ENCODE data around the gene CD9.
"Not testable (repeated sequence)": the region's sequence is repeated elsewhere in the genome, so short reads cannot be mapped to it uniquely, and the experiment has no call there.

The CD9 gene

DNA sequence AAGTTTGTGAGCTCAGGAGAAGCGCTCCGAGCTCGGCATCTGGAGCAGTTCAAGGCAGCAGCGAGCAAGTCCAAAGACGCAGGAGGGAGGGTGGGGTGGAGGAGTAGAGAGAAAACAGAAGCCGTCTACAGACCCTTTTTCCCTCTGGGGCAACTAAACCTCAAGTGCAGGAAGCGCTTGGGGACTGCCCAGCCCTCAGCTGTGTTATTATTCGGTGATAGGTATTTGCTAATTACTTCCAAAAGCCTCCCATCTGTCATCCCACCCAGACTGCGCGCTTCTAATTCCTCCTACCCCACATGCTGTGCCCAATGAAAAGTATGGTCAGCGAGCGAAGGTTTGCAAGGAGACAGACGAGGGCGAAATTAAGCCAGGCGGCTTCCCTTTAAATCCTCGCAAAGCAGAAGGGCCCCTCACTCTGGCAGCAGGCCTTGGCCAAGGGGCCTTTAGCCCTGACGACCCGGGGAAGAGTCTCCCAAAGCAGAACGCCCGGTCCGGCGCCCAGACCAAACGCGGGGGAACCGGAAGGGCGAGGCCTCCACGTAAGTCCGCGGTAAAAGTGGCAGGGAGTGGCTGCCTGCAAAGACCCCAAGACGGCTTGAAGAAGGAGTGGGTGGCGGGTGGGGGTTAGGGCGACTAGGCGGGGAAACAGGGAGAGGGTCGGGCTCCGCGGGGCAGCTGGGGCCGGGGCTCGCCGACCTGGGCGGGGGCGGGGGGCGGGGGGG lies 507 bp upstream of the CD9 start:
- DNase-seq (ENCODE audit: low read depth in 2 of 2): no peak

DNA sequence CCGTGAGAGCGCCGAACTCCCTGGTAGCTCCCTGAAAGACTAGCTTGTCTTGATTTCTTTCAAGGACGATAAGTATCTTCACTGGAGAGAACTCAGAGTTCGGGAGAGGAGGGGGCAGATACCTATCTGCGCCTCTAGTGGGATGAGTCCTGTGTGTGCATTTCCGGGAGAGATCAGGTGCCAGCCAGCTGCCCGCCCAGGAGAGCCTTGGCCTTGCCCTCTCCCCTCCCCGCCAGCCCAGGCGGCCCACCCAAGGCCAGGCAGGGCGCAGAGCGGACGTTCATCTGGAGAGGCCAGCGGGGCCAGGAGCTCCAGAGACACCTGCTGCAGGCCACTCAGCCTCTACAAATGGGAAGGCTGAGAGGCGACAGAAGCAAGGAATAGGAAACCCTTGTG lies 1.0 kb downstream of the CD9 start:
- no peak for DNase-seq (ENCODE audit: low read depth in 2 of 2)

DNA sequence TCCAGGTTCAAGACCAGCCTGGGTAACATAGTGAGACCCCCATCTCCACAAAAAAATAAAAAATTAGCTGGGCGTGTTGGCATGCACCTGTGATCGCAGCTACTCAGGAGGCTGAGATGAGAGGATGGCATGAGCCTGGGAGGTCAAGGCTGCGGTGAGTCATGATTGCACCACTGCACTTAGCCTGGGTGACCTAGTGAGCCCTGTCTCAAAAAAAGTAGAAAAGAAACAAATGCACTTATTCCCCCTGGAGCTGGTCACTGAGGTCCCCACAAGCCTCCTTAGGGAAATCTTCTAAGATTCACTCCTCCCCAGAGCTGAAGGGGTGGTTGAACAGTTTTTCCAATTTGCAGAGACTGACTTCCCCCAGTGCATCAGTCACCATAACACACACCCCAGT lies 1.6 kb downstream of the CD9 start:
- DNase-seq (ENCODE audit: low read depth in 2 of 2): no peak

DNA sequence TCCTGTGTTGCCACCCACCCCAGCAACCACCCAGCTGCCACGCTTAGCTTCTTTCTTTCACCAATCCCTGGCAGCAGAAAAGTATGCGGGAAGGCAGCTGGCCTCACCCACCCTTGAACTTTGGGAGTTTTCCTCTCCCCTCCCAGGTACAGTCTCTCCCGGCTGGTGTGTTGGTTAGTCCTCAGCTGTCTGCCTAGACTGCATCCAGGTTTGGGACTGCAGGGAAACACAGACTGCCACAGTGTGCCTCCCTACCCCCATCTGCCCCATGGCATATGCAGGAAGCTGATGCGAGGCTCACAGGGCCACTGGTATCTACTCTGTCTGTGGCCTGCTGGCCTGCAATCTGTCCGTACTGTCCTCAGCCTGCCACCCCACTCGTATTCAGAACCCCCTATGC lies 2.1 kb downstream of the CD9 start:
- DNase-seq (ENCODE audit: low read depth in 2 of 2): no peak

DNA sequence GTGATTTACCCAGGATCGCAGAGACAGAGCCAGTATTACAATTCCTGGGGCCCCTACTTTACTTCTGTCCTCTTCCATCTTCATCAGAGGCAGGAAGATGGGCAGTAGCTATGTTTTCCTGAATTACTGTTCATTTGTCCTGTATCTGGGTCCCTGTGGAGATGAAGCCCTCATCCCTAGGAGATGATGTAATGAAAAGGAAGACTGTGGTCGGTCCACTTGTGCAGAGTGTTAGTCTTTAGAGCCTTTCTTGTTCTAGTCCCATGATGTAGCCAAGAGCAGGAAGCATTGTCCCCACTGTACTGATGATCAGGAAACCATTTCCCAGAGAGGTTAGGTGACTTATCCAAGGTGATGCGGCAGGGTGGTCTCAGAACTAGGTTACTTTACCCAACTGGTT lies 2.6 kb downstream of the CD9 start:
- no peak for DNase-seq (ENCODE audit: low read depth in 2 of 2)

DNA sequence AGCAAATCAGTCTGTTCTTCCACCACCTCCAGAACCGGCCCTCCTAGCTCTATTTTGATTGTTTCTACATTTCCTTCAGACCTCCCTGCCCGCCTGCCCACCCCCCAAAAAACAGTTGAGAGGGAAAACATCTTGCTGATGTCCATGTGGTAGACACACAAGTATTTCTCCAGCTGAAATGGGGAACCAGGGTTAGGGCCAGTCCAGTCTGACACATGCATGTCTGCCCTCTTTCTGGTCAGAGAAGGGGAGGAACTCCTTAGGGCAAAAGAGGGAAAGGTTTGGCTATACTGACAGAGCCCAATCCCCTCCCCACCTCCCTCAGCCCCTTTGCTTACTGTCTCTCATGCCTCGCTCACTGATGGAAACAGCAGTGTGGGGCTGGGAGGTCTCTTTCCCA lies 3.4 kb downstream of the CD9 start:
- DNase-seq (ENCODE audit: low read depth in 2 of 2): no peak

DNA sequence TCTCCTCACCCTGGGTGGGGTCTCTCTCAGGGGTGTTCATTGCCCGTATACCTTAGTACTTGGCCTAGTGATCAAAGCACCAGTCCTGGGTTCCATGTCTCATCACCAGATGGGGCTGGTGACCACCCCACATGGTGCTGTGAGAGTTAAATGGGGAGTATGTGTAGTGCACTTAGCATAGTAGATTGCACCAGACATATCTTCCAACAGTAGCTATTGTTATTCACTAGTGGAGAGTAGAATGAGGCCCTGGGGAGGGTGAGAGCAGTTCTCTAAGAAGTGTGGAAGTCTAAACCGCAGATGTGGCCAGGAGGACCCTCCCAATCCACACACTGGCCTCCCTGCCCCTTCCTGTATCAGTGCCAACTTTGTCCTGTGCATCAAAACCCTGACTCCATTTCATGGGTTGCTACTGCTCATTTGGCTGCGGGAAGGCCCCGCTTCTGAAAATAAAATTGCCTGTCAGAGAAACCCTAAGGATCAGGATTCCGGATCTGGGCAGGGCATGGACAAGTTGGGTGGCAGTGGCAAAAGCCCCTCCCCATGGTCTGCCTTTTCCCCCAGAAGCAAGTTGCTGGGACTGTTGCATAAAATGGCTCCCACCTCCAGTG lies 4.4 kb downstream of the CD9 start:
- no peak for DNase-seq (ENCODE audit: low read depth in 2 of 2)

DNA sequence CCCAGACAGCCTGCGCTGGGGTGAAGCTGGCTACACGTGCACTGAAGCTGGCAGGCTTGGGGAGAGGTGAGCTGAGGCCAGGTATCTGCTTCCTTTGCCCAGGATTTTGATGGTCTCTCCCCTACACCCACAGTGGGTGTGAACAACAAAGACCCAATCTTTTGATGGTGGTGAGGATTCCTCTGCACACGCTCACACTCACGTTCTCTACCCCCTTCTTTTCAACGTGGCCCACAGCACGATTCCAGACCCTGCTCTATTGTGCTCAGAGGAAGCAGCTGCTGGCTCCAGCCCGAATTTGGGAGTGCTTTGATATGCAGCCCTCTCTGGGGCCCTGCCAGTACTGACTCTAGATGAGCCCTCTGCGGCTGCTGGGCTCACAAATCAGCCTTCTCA lies 4.9 kb downstream of the CD9 start:
- no peak for DNase-seq (ENCODE audit: low read depth in 2 of 2)

DNA sequence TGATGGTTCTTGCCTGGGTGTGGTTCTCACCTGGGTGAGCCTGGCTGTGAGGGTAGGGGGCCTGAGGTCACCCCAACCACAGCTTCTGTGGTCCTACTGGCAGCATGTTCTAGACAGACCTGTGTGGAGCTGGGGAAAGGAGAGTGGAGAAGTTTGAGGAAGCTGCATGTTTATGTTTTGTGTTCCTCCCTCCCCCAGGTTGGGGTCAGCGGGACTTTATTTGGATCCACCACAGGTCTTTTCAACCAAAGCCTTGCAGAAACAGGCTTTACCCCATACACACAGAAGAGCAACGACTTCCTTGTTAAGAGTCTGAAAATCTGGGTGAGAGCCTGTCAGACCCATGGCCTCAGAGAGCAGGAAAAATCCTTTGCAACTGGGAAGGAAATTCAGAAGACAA lies 5.6 kb downstream of the CD9 start:
- DNase-seq (ENCODE audit: low read depth in 2 of 2): no peak

DNA sequence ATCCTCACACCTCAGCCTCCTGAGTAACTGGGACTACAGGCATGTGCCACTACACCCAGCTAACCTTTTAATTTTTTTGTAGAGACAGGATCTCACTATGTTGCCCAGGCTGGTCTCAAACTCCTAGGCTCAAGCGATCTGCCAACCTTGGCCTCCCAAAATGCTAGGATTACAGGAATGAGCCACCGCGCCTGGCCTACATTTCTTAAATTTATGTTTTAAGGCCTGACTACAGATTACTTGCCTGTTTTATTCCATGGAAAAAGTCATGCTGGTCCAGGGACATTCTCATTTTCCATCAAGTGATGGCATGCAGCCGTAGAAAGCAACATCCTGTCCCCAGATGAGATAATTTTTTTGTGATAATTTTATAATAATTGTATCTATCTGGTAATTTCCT lies 6.1 kb downstream of the CD9 start:
- DNase-seq (ENCODE audit: low read depth in 2 of 2): no peak

DNA sequence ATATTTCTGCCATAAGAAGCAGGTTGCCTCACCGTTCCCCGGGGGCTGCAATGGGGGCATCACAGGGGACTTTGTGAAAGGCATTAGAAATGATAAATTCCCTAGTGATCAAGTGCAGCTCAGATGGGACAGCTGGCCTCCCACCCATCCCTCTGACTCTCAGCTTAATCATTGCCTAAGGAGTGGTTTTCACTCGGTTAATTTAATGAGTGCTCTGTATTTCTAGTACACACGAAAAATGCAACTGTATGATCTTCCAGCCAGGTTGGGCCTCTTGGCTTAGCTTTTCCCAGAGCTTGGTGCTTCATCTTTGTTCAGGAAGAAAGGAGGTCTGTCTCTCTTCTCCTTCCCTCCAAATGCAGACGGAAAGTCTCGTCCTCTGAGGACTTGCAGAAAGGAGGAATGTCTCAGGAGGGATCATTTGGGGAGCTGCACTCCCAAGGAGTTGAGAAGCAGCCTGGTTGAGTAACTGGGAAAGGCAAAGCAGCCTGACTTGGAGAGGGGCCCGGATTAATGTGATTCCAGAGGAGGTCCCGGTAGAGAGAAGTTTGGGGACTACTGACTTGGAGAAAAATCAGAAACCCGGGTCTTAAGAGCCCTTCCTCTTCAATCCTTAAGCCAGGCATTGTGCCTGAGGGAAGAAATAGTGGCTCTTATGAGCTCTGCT lies 7.2 kb downstream of the CD9 start:
- no peak for DNase-seq (ENCODE audit: low read depth in 2 of 2)

DNA sequence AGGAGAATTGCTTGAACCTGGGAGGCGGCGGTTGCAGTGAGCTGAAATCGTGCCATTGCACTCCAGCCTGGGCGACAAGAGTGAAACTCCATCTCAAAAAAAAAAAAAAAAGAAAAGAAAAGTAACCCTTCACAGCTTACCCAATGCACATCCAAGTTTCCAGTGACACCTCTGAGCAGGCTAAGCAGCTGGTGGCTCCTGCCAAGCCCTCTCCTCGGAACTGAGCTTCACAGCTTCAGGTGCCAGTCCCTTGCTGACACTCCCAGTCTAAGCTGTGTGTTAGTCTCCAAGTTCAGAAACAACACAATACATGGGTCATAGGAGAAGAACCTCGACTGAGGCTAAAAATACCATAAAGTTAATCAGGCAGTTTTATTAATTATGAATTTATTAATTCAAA lies 7.9 kb downstream of the CD9 start:
- no peak for DNase-seq (ENCODE audit: low read depth in 2 of 2)

DNA sequence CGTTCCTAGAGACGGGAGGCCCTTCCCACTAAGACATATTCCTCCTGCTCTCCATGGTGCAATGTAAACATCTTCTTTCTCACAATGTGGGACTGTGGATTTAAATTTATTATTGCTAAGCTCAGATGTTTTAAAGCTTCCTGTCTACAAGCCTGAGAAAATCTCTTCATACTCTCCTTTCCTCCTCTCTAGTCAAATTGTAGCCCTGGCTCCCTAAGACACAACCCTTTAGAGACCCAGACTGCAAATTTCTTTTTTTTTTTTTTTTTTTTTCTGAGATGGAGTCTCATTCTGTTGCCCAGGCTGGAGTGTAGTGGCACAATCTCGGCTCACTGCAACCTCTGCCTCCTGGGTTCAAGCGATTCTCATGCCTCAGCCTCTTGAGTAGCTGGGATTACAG lies 9.2 kb downstream of the CD9 start:
- DNase-seq (ENCODE audit: low read depth in 2 of 2): not testable (repeated sequence)

DNA sequence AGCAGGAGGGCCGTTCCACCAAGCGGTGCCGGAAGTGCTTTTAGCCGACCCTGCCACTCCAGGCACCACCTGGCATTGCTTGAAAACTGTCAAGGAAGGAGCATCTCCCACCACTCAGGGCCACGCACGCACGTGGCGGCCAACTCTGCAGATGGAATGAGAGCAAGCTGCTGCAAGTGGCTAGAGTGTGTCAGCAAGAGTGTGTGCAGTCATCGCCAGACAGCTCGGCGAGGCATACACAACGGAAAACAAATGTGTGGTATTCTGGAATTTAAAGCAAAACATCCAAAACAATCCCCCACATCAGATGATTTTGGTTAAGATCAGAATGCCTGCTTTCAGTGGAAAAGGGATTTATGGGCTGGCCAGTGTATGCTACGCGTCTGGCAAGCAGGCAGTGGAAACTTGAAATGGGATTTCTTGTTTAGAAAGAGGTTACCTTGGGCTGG lies 11.2 kb downstream of the CD9 start:
- no peak for DNase-seq (ENCODE audit: low read depth in 2 of 2)

DNA sequence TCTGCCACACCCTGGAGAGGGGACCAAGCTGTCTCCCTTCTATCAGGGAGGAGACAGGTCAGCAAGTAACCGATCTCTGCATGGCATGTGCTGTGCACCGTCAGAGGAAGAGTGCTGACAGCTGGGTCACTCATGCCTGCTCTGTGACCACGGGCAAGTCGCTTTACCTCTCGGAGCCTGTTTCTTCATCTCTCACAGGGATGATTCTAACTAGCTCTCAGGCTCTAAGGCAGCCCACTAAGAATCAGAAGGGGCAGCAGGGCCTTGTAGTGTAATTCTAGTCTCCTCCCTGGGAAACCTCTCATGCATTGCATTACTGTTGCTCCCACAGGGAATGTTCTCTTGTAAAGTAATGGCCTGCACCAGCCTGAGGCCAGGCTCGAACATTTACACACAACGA lies 11.9 kb downstream of the CD9 start:
- DNase-seq (ENCODE audit: low read depth in 2 of 2): no peak

DNA sequence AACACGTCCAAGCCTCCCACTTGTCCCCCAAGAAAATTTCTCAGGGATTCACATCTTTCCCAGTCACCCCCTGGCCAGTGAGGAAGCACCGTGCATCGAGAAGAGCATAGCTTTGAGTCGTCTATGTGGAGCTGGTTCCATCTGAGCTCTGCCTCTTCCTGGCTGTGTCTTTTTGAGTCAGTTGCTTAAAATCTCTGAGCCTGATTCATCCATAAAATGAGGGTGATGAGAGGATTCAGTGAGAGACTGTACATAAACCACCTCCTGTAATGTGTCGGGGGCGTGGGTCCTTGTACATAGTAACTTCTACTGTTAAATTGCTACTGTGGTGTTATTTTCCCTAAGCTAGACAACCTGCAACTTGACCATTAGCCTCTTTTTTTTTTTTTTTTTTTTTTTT lies 13.8 kb downstream of the CD9 start:
- no peak for DNase-seq (ENCODE audit: low read depth in 2 of 2)

DNA sequence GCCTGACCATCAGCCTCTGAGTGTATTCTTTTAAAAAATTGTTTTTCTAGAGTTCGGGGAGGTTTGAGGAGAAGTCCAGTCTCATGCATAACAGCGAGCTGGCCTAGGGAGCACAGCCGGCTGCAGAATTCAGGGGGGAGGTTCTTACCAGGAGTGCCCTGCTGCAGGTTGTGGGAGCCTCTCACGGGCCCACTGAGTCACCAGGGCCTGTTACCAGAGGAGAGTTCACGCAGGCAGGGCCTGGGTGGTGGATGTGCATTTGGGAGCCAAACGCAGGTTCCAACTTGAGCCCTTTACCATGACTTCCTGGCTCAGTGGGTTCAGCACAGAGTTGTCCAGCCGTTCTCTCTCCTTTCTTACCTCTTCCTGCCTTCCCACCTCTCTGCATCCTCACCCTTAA lies 14.4 kb downstream of the CD9 start:
- DNase-seq (ENCODE audit: low read depth in 2 of 2): no peak

DNA sequence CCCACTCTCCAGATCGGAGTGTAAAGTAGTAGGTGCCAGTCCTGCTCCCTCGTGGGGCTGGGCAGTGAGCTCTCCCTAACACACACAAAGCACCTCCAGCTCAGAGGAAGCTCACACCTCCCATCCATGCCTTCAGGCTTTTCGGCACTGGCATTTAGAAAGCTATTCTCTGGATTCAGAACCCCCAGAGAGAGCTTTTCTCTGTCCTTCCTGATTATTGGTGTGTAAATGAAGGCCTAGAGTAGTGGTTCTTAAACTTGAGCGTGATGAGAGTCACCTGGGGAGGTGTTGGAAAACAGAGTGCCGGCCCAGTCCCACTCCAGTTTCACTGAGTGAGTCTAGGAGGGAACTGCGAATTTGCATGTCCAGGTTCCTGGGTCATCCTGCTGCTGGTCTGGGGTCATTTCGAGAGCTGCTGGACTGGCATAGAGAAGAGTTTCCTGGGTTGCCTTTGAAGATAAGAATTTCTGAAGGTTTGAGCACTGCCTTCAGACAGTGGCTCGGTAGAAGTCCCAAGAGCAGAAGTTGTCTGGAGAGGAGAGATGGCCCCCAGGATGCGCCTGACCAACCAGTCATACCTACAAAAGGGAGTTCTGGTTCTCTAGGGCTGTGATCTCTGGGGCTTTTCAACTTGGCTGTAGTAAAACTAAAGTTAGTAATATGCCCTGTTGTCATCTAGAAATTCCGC lies 15.1 kb downstream of the CD9 start:
- no peak for DNase-seq (ENCODE audit: low read depth in 2 of 2)

DNA sequence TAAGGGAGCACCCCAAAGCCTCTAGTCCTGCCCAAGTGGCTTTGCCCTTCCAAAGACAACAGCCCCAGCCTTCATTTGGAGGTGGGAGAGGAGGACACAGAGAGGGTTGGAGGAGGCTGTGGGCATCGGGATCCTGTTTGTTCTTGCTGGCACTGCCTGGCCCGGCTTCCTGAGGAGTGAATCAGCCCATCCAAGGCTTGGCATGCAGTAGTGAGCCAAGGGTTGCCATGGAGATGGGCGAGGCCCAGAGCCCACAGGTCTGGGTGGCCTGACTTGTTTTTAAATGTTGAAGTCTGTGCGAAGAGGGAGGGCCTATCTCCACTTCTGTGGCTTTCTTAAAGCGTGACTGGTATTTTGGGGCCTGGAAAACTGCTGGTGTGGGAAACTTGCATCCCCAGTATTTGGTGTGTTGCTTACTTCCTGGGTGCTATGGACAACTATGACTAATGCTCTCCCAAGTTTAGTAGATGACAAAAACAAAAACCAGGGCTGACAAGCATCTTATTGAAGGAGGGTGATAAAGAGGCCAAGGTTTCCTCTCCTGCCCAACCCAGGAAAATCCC lies 15.8 kb downstream of the CD9 start:
- DNase-seq (ENCODE audit: low read depth in 2 of 2): no peak

DNA sequence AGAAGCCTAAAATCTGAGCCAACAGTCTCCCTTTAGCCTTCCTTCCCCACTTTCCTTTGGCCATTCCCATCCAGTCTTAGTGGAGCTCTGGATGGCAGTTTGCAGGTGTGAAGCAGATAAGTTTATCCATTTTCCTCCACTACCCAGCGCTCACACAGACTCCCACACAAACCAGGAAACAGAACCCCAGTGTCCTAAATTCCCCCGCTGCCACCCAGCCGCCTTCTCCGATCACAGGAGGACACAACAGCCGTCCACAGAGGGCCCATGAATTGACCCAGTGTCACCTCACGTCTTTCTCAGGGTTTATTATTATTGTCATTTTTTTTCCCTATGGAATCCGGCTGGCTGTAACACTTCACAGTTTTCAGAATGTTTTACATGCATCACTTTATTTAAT lies 16.4 kb downstream of the CD9 start:
- no peak for DNase-seq (ENCODE audit: low read depth in 2 of 2)

DNA sequence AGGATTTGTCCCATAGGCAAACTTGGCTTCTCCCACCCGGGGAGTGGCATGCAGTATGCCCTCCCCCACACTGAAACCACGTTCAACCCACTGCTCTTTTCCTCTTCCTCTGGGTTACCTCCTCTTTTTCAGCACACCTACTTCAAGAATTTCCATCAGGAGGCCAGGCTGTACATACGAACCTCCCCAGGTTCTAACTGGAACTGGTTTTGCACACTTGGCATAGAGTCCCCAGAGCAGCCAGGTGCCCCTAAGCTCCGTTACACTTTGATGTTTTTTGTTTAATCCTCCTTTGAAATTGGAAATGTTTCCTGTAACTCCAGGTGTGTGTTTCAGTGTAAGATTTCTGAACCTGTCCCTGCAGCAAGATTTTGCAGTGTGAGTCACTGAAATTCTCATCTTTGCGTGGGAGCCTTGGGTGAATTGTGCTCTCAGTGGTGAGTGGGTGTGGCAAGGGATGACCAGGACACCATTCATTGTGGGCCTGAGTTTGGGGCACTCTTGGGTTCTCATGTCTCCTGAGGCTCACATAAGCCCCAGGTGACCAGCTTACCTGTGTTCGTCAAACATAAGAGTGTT lies 18.2 kb downstream of the CD9 start:
- DNase-seq (ENCODE audit: low read depth in 2 of 2): no peak

DNA sequence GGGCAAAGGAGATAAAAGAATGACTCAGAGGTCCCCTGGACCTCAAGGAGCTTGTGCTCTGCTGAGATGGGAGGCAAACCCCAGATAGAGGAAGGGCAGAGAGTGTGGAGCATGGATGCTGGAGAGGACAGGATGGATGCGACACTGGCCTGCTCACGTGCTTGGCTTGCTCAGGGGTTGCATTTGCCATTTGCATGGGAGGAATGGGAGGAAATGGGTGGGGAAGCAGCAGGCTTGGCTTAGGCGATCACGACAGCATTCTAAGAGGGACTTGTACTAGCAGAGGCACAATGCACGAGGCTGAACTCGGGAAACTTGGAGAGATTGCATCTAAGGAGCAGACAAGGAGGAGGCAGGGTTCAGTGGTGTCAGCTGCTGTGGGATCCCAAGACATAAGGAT lies 19.8 kb downstream of the CD9 start:
- no peak for DNase-seq (ENCODE audit: low read depth in 2 of 2)
